Sigmoid colon (tissue), 7 donors: ENCODE data around the gene DBN1. TPM values are rescaled to one million over a fixed set of nuclear protein-coding genes. Genes with fewer than 3 reads are reported as not detected.

ENCODE experiments used
- DNase-seq: peaks from one replicate; pipeline ENCODE4 v3.0.0-alpha.2; 2019
- H3K27ac ChIP-seq, 4 donors: fragments of 200-600 bp; sonication (generic); one replicate each; pipeline ENCODE4 v1.5.1; 2016 to 2019; ENCODE audit warnings: mild to moderate bottlenecking in 1 of 4
- H3K27me3 ChIP-seq, 3 donors: fragments of 200-600 bp; sonication (generic); one replicate each; pipeline ENCODE4 v1.5.1; 2019; ENCODE audit warnings: mild to moderate bottlenecking in 1 of 3
- H3K36me3 ChIP-seq, 4 donors: fragments of 200-600 bp; sonication (generic); one replicate each; pipeline ENCODE4 v1.5.1; 2016 to 2019
- H3K4me1 ChIP-seq, 4 donors: fragments of 200-600 bp; sonication (generic); one replicate each; pipeline ENCODE4 v1.5.1; 2017 to 2019
- H3K4me3 ChIP-seq, 4 donors: fragments of 200-600 bp; sonication (generic); one replicate each; pipeline ENCODE4 v1.5.1; 2017 to 2019; ENCODE audit warnings: mild to moderate bottlenecking in 2 of 4, moderate library complexity in 1 of 4
- H3K9me3 ChIP-seq, 4 donors: fragments of 200-600 bp in 3 of 4; sonication (generic) in 3 of 4; one replicate each; pipeline versions ENCODE4 v1.5.1 to v1.6.1; 2013 to 2019
- EP300 ChIP-seq, 4 donors: sonication (generic); formaldehyde crosslinking; IDR thresholded peaks; one replicate each; pipeline ENCODE4 v1.6.1; 2017; ENCODE audit warnings: antibody characterized with exemption in 4 of 4
- POLR2A ChIP-seq, 2 donors: fragments of 450-650 bp; IDR thresholded peaks; one replicate each; pipeline ENCODE4 v1.6.1; 2016; ENCODE audit warnings: antibody characterized with exemption in 2 of 2, mild to moderate bottlenecking in 2 of 2, moderate library complexity in 2 of 2
- POLR2AphosphoS5 ChIP-seq, 4 donors: sonication (generic); formaldehyde crosslinking; IDR thresholded peaks; one replicate each; pipeline ENCODE4 v1.6.1; 2017; ENCODE audit warnings: antibody characterized with exemption in 4 of 4
- WGBS, 2 donors: extraction: QIAGEN DNeasy Blood & Tissue Kit; methylation state at CpG; one replicate each; pipeline ENCODE4 v1.1.7; 2013; 5-methylcytosine and 5-hydroxymethylcytosine counted together
- intact Hi-C: fragments of 100-400 bp; cut with DNase I; formaldehyde crosslinking; loops from one replicate; pipeline ENCODE4 v1.15.1; 2023
- polyA plus RNA-seq, 3 donors: library from polyadenylated mRNA; stranded (reverse); fragments of 200-250 nt; gene quantifications; one replicate each; pipeline ENCODE4 v1.2.3, GENCODE V29; 2013
- total RNA-seq, 4 donors: library from RNA; depleted of rRNA; stranded (reverse); fragments of >200 nt; gene quantifications; one replicate each; pipeline ENCODE4 v1.1.0, GENCODE V29; 2016
- TF ChIP-seq, protein P1 (sequence below), 4 experiments: fragments of 450-650 bp in 3 of 4; fragments of 200-600 bp in 1 of 4; IDR thresholded peaks; one replicate each; pipeline ENCODE4 v1.5.1; 2016 to 2019; ENCODE audit warnings: antibody characterized with exemption in 4 of 4, mild to moderate bottlenecking in 3 of 4, moderate library complexity in 2 of 4
- donor health status: healthy with polysubstance abuse.
- donor health status: Bipolar disorder and iron deficiency.
- donor health status: healthy.

The DBN1 gene
- 10 to 100 TPM; 54.8 to 100.0 (median 82.3) TPM for total RNA-seq
- polyA plus RNA-seq: 10 to 100 TPM in 2 of 3 donors, 1 to 10 TPM in 1; 6.0 to 22.2 (median 16.9) TPM

DNA sequence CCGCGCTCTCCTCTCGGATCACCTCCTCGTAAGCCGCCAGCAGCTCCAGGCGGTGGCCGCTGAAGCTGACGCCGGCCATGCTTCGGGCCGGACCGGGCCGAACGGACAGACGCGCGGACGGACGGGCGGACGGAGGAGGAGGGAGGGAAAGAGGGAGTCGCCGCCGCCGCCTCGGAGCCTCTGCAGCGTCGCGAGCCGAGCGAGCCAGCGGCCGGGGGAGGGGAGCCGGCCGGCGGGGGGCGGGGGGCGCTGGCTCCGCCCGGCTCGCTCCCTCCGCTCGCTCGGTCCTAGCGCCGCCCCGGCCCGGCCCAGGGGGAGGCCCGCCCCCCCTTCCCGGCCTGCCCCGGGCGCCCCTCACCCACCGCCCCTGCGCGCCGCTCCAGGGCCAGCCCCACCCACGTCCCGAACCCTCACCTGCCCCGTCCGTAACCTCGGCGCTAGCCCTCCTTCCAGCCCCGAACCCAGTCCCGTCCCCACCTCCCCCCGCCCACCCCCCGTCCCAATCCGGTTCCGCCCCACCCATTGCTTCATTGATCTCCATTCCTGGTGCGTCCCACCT, at the start of gene DBN1:
Gene DBN1 (minus strand): TSS at position 192 of the 559 bp plus-strand sequence. CDS start 113 bp downstream, at position 79.
- H3K4me3 ChIP-seq: peak within 1 kb of the TSS; percentile 67 to 92 (median 80)
- H3K27ac ChIP-seq: peak within 1 kb of the TSS; percentile 95 to 99 (median 96)
- intact Hi-C loops: loop anchor here (2.0 kb wide), 1 partner anchor 17 kb away; no protein-coding TSS in a partner anchor
- H3K4me1 ChIP-seq: peaks cover 0 to 94% (median 89%) of the 10 kb centered on the region in 4 donors
- no peaks in the 10 kb centered on the region for H3K9me3 ChIP-seq
- no peaks in the 10 kb centered on the region for H3K27me3 ChIP-seq
- peaks cover 0 to 4% (median 0%) of the 10 kb centered on the region in 4 donors for H3K36me3 ChIP-seq
- DNase-seq: peak; percentile 82
- TF ChIP-seq POLR2AphosphoS5 (IDR thresholded peaks at IDR 0.05) (peak; percentile 54 to 86 (median 73)), EP300 (IDR thresholded peaks at IDR 0.05) (no peak)
- WGBS, 2 donors: 1 to 3% methylated on average over 68 to 69 of the region's 69 CpGs

GRCh38 chr5:177520916-177521513, 47.6 kb upstream of the DBN1 start:
- Histone ChIP-seq H3K27ac (no peak overlapping the region), H3K4me1 (peaks cover 0 to 22% (median 8%) of the 10 kb centered on the region in 4 donors), H3K9me3 (no peaks in the 10 kb centered on the region), H3K4me3 (no peak overlapping the region), H3K27me3 (no peaks in the 10 kb centered on the region), H3K36me3 (peaks cover 32 to 69% (median 52%) of the 10 kb centered on the region in 4 donors)
- no peak for TF ChIP-seq POLR2A (IDR thresholded peaks at IDR 0.05)
- TF ChIP-seq EP300 (IDR thresholded peaks at IDR 0.05): no peak
- TF ChIP-seq, protein P1, sequence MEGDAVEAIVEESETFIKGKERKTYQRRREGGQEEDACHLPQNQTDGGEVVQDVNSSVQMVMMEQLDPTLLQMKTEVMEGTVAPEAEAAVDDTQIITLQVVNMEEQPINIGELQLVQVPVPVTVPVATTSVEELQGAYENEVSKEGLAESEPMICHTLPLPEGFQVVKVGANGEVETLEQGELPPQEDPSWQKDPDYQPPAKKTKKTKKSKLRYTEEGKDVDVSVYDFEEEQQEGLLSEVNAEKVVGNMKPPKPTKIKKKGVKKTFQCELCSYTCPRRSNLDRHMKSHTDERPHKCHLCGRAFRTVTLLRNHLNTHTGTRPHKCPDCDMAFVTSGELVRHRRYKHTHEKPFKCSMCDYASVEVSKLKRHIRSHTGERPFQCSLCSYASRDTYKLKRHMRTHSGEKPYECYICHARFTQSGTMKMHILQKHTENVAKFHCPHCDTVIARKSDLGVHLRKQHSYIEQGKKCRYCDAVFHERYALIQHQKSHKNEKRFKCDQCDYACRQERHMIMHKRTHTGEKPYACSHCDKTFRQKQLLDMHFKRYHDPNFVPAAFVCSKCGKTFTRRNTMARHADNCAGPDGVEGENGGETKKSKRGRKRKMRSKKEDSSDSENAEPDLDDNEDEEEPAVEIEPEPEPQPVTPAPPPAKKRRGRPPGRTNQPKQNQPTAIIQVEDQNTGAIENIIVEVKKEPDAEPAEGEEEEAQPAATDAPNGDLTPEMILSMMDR (IDR thresholded peaks at IDR 0.05): no peak
- no peak for TF ChIP-seq POLR2AphosphoS5 (IDR thresholded peaks at IDR 0.05)
- WGBS, 2 donors: 78 to 84% methylated on average over 2 of the region's 2 CpGs
- intact Hi-C loops: no loop called here
- no peak for DNase-seq

DNA sequence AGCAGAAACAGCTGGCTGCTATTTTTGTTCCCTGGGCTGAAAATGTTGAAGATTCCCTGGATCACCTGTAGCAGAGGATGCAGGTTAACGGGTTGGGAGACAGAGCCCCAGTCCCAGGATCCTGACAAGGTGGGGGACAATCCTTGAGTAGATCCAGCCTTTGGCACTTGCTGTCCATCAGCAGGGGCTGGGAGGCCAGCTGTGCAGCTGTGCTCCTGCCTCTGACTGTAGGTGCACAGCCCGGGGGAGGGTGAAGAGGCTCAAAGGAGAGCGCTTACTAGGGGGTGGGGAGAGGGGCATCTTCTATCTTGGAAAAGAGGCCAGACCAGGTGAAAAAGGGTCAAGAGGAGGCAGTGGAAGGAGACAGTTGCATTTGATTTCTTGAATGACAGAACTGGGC, 46.8 kb upstream of the DBN1 start:
- Histone ChIP-seq H3K27ac (no peak overlapping the region), H3K9me3 (no peaks in the 10 kb centered on the region), H3K4me1 (peaks cover 0 to 28% (median 14%) of the 10 kb centered on the region in 4 donors), H3K4me3 (no peak overlapping the region), H3K36me3 (peaks cover 32 to 68% (median 49%) of the 10 kb centered on the region in 4 donors), H3K27me3 (no peaks in the 10 kb centered on the region)
- TF ChIP-seq EP300 (IDR thresholded peaks at IDR 0.05) (no peak), POLR2A (IDR thresholded peaks at IDR 0.05) (no peak), POLR2AphosphoS5 (IDR thresholded peaks at IDR 0.05) (no peak)
- TF ChIP-seq, protein P1 (IDR thresholded peaks at IDR 0.05): no peak
- intact Hi-C loops: no loop called here
- peak; percentile 52 for DNase-seq
- WGBS, 2 donors: 92 to 94% methylated on average over 3 of the region's 3 CpGs

DNA sequence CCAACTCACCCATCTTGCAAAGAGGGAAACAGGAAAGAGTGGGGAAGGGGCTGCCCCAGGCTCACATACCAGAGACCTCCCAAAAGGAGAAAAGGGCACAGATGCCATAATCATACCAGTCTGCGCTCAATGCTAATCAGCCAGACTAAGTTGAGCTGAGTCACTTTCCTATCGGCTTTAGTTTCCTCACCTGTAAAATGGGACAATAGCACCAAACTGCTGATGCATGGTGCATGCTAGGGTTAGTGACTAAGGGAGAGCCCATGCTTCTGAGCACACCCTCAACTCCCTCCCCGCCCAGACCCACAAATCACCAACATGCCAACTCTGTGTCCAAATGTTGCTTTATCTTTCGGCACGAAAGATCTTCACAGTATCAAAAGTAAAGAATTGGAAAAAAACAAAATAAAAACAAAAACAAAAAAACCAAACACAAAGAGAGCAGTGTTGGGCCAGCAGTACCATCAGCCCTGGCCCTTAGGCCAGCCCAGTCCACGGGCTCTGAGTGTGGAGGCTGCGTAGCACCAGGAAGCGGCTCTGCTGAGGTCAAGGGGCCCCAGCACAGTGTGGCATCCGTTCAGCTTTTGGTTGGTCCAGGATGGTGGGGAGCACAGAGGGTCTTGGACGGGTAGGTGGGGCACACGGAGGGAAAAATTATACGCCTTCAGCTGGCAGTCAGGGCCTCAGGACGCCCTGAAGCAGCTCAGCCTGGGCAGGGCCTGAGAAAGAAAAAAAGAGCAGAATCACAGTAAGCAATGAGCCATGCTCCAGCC, 46.2 kb upstream of the DBN1 start:
- TF ChIP-seq EP300 (IDR thresholded peaks at IDR 0.05): no peak
- Histone ChIP-seq H3K4me1 (peaks cover 0 to 32% (median 16%) of the 10 kb centered on the region in 4 donors), H3K36me3 (peaks cover 30 to 68% (median 48%) of the 10 kb centered on the region in 4 donors), H3K27ac (peak overlapping the region in 1 of 4 donors; percentile 54), H3K4me3 (no peak overlapping the region), H3K27me3 (no peaks in the 10 kb centered on the region), H3K9me3 (no peaks in the 10 kb centered on the region)
- peak; percentile 52 for DNase-seq
- 84 to 92% methylated on average over 13 of the region's 13 CpGs for WGBS, 2 donors
- intact Hi-C loops: loop anchor here (10.0 kb wide), 1 partner anchor 205 kb away; the partner anchor contains the start of gene MXD3

DNA sequence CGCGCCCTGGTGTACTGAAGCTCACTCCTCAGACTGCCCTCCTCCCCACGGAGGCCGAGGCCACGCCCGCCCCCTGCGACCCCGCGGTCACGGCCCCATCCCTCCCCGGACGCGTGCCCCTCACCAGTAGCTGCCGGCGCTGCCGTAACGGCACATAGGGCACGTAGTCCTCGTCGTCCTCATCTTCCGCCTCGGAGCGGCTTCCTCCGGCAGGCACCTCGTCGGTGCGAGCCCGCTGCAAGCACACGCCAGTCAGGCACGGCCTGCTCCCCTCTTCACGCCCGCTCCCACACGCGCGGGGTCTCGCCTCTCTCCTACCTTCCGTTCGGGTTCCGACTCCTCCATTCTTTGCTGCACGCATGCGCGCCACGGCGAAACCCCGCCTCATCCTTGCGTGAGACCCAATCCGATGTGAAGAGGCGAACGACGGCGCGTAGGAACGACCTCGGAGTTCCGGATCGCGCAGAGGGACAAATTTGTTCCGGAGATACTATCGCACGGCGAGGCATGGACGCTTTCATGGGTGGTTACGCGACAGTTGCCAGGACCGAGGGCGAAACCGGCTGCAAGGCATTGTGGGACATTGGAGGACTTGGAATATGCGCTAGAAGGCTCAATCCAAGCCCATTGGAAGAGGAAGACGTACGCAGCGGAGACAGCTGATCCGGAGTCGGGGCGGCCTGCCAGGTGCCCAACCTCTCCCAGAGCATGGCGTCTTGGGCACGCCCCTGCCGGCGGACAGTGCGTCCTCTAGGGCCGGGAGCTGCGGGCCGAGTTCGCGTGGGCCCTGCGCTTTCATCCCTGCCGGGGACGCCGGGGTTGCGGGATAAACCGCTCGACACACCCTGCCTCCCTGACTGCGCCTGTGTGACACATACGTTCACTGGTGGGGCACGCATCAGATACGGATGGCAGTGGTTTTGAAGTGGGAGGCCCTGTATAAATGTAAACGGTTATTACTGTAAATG, 43.5 kb upstream of the DBN1 start, which contains the start of gene DDX41:
Gene DDX41 (minus strand): TSS at position 361 of the 968 bp plus-strand sequence. CDS start 16 bp downstream, at position 345.
- peak within 1 kb of the TSS; percentile 64 to 90 (median 84) for H3K4me3 ChIP-seq
- WGBS, 2 donors: 0 to 1% methylated on average over 96 of the region's 96 CpGs

More for the DNA sequence above, 43.5 kb upstream of the DBN1 start, which contains the start of gene DDX41:
- Histone ChIP-seq H3K27ac (peak within 1 kb of the TSS; percentile 85 to 89 (median 86)), H3K27me3 (no peaks in the 10 kb centered on the region), H3K9me3 (no peaks in the 10 kb centered on the region), H3K4me1 (peaks cover 0 to 35% (median 16%) of the 10 kb centered on the region in 4 donors), H3K36me3 (peaks cover 31 to 69% (median 56%) of the 10 kb centered on the region in 4 donors)
- intact Hi-C loops: loop anchor here (2.0 to 10.0 kb wide), 2 partner anchors 16 to 202 kb away; partner anchors contain the start of gene MXD3
- TF ChIP-seq EP300 (IDR thresholded peaks at IDR 0.05) (peak in 1 of 4 donors; percentile 71), POLR2A (IDR thresholded peaks at IDR 0.05) (no peak), POLR2AphosphoS5 (IDR thresholded peaks at IDR 0.05) (peak; percentile 78 to 93 (median 87))
- TF ChIP-seq, protein P1 (IDR thresholded peaks at IDR 0.05): no peak
- peak; percentile 99 for DNase-seq
